GM12874 (cell line): ENCODE measurements around the gene PLXNA2.

Experiments used
- TF ChIP-seq, protein P1 (sequence below): IDR thresholded peaks from 2 replicates; pipeline ENCODE4 v1.5.1; 2011; ENCODE audit warnings: low read depth, mild to moderate bottlenecking, control low read depth, low read length, moderate library complexity; ENCODE audit not compliant: insufficient read depth

The PLXNA2 gene

GRCh38 chr1:208217781-208218180, 26.4 kb downstream of the PLXNA2 start:
- TF ChIP-seq, protein P1, sequence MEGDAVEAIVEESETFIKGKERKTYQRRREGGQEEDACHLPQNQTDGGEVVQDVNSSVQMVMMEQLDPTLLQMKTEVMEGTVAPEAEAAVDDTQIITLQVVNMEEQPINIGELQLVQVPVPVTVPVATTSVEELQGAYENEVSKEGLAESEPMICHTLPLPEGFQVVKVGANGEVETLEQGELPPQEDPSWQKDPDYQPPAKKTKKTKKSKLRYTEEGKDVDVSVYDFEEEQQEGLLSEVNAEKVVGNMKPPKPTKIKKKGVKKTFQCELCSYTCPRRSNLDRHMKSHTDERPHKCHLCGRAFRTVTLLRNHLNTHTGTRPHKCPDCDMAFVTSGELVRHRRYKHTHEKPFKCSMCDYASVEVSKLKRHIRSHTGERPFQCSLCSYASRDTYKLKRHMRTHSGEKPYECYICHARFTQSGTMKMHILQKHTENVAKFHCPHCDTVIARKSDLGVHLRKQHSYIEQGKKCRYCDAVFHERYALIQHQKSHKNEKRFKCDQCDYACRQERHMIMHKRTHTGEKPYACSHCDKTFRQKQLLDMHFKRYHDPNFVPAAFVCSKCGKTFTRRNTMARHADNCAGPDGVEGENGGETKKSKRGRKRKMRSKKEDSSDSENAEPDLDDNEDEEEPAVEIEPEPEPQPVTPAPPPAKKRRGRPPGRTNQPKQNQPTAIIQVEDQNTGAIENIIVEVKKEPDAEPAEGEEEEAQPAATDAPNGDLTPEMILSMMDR = no peak

GRCh38 chr1:208216806-208217205, 27.4 kb downstream of the PLXNA2 start:
- TF ChIP-seq, protein P1 = no peak

- TF ChIP-seq, protein P1 = no peak
Measured at GRCh38 chr1:208216062-208216461, 28.1 kb downstream of the PLXNA2 start.

GRCh38 chr1:208215393-208215792, 28.8 kb downstream of the PLXNA2 start:
- TF ChIP-seq, protein P1 = no peak

GRCh38 chr1:208213786-208214185, 30.4 kb downstream of the PLXNA2 start:
- TF ChIP-seq, protein P1 = no peak

- TF ChIP-seq, protein P1 = no peak
Measured at GRCh38 chr1:208212893-208213292, 31.3 kb downstream of the PLXNA2 start.

DNA sequence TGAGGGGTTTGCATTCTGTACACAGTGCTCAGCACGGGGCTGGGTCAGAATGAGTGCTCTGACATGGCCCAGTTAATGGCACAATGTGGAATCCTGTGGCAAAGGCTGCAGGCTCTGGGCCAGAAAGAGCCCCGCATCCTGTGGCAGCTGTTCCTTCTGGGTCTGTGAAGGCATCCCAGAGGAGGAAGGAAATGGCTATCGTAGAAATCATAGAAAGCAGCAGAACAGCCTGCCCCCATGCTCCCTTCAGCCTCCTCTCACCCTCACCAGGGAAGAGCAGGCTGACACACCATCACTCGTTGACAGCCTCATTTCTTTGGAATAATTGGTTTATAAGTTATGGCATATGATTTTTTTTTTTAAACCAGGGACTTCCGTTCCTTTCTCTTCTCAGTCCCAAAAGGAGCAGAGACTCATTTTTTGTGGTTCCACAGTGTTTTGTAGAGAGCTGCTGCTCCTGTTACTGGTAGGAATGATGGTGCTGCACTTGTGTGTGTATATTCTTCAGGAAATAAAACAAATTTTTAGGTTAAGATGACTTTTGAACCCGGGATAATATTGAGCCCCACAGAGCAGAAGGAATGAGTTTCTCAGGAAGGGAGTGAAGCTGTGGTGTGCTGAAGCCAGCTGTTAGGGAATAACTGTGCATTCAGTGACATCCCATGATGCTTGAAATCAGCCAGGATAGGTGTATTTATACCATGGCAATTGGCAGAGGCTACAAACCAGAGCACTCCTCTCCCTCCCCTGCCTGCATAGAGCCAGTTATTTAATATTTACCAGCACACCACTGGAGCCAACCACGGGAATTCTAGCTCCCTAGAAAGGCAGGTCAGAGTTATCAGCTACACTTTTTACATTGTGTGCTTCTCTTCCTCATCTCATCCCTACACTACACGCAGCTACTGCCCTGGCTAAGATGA, 32.0 kb downstream of the PLXNA2 start:
- TF ChIP-seq, protein P1 = no peak
